MG63 (cell line): ENCODE data around the gene LDLRAD4. TPM values are rescaled to one million over a fixed set of nuclear protein-coding genes. Genes with fewer than 3 reads are reported as not detected.
A peak's percentile ranks its signal among the peaks of the same experiment; 100 is the strongest.

Experiments used
- DNase-seq: peaks from one replicate; pipeline ENCODE4 v3.0.0-alpha.2; 2020
- H3K27me3 ChIP-seq: fragments of 250-450 bp; sonication (Bioruptor Pico); 2 replicates; pipeline ENCODE4 v1.5.1; 2020; ENCODE audit warnings: mild to moderate bottlenecking, moderate library complexity
- H3K36me3 ChIP-seq: fragments of 250-450 bp; sonication (Bioruptor Pico); 2 replicates; pipeline ENCODE4 v1.5.1; 2020; ENCODE audit warnings: mild to moderate bottlenecking, moderate library complexity
- H3K4me3 ChIP-seq: fragments of 250-450 bp; sonication (Bioruptor Pico); 2 replicates; pipeline ENCODE4 v1.5.1; 2020; ENCODE audit warnings: mild to moderate bottlenecking, moderate library complexity
- H3K9me3 ChIP-seq: fragments of 250-450 bp; sonication (Bioruptor Pico); 2 replicates; pipeline ENCODE4 v1.5.1; 2020; ENCODE audit warnings: mild to moderate bottlenecking, moderate library complexity
- total RNA-seq: library from RNA; depleted of rRNA; stranded (reverse); fragments of >200 nt; shearing (Covaris generic); gene quantifications from 2 replicates; pipeline ENCODE4 v1.2.3, GENCODE V29; 2014; ENCODE audit warnings: low replicate concordance

Gene LDLRAD4
- total RNA-seq, 1 experiment from 2014 or later = 0.36 TPM

- no peaks in the 10 kb centered on the region for H3K9me3 ChIP-seq
- H3K36me3 ChIP-seq = no peaks in the 10 kb centered on the region
- no peaks in the 10 kb centered on the region for H3K27me3 ChIP-seq
- DNase-seq = no peak
- H3K4me3 ChIP-seq = no peak overlapping the region
Measured at GRCh38 chr18:13445241-13445897, 226.8 kb downstream of the LDLRAD4 start.

- Histone ChIP-seq H3K27me3 (no peaks in the 10 kb centered on the region), H3K4me3 (no peak overlapping the region)
Measured at GRCh38 chr18:13446024-13446423, 227.5 kb downstream of the LDLRAD4 start.

GRCh38 chr18:13446610-13447461 lies 228.3 kb downstream of the LDLRAD4 start:
- no peak overlapping the region for H3K4me3 ChIP-seq
- H3K27me3 ChIP-seq = no peaks in the 10 kb centered on the region
- H3K9me3 ChIP-seq = no peaks in the 10 kb centered on the region
- no peak for DNase-seq
- no peaks in the 10 kb centered on the region for H3K36me3 ChIP-seq

More at GRCh38 chr18:13446024-13446423, 227.5 kb downstream of the LDLRAD4 start:
- no peak for DNase-seq
- no peaks in the 10 kb centered on the region for H3K9me3 ChIP-seq
- H3K36me3 ChIP-seq = no peaks in the 10 kb centered on the region

GRCh38 chr18:13447621-13448334 lies 229.2 kb downstream of the LDLRAD4 start:
- Histone ChIP-seq H3K27me3 (no peaks in the 10 kb centered on the region), H3K4me3 (no peak overlapping the region), H3K9me3 (no peaks in the 10 kb centered on the region), H3K36me3 (no peaks in the 10 kb centered on the region)
- peak; percentile 33 for DNase-seq

GRCh38 chr18:13448335-13448795 lies 229.8 kb downstream of the LDLRAD4 start:
- no peaks in the 10 kb centered on the region for H3K27me3 ChIP-seq

GRCh38 chr18:13449651-13450050 lies 231.1 kb downstream of the LDLRAD4 start:
- DNase-seq = no peak
- Histone ChIP-seq H3K4me3 (no peak overlapping the region), H3K9me3 (no peaks in the 10 kb centered on the region), H3K27me3 (no peaks in the 10 kb centered on the region), H3K36me3 (no peaks in the 10 kb centered on the region)

More at GRCh38 chr18:13448335-13448795, 229.8 kb downstream of the LDLRAD4 start:
- Histone ChIP-seq H3K4me3 (no peak overlapping the region), H3K36me3 (no peaks in the 10 kb centered on the region), H3K9me3 (no peaks in the 10 kb centered on the region)
- DNase-seq = no peak

GRCh38 chr18:13450289-13451212 lies 232.0 kb downstream of the LDLRAD4 start:
- H3K4me3 ChIP-seq = no peak overlapping the region
- H3K27me3 ChIP-seq = no peaks in the 10 kb centered on the region
- no peaks in the 10 kb centered on the region for H3K9me3 ChIP-seq
- no peak for DNase-seq
- H3K36me3 ChIP-seq = no peaks in the 10 kb centered on the region

GRCh38 chr18:13451213-13451540 lies 232.6 kb downstream of the LDLRAD4 start:
- no peaks in the 10 kb centered on the region for H3K36me3 ChIP-seq
- H3K4me3 ChIP-seq = no peak overlapping the region
- H3K27me3 ChIP-seq = no peaks in the 10 kb centered on the region
- DNase-seq = no peak
- no peaks in the 10 kb centered on the region for H3K9me3 ChIP-seq

- H3K9me3 ChIP-seq = no peaks in the 10 kb centered on the region
- H3K27me3 ChIP-seq = no peaks in the 10 kb centered on the region
- no peaks in the 10 kb centered on the region for H3K36me3 ChIP-seq
- no peak overlapping the region for H3K4me3 ChIP-seq
- no peak for DNase-seq
Measured at GRCh38 chr18:13451661-13452387, 233.3 kb downstream of the LDLRAD4 start.

GRCh38 chr18:13452388-13452811 lies 233.8 kb downstream of the LDLRAD4 start:
- Histone ChIP-seq H3K9me3 (no peaks in the 10 kb centered on the region), H3K4me3 (no peak overlapping the region), H3K27me3 (no peaks in the 10 kb centered on the region), H3K36me3 (no peaks in the 10 kb centered on the region)
- DNase-seq = peak; percentile 75

- Histone ChIP-seq H3K36me3 (no peaks in the 10 kb centered on the region), H3K9me3 (no peaks in the 10 kb centered on the region), H3K4me3 (no peak overlapping the region), H3K27me3 (no peaks in the 10 kb centered on the region)
- no peak for DNase-seq
Measured at GRCh38 chr18:13452871-13453680, 234.5 kb downstream of the LDLRAD4 start.

GRCh38 chr18:13453714-13454113 lies 235.2 kb downstream of the LDLRAD4 start:
- no peaks in the 10 kb centered on the region for H3K9me3 ChIP-seq
- no peaks in the 10 kb centered on the region for H3K27me3 ChIP-seq
- no peaks in the 10 kb centered on the region for H3K36me3 ChIP-seq
- DNase-seq = no peak
- H3K4me3 ChIP-seq = no peak overlapping the region

- Histone ChIP-seq H3K27me3 (no peaks in the 10 kb centered on the region), H3K9me3 (no peaks in the 10 kb centered on the region), H3K4me3 (no peak overlapping the region), H3K36me3 (no peaks in the 10 kb centered on the region)
- DNase-seq = no peak
Measured at GRCh38 chr18:13454363-13455150, 236.0 kb downstream of the LDLRAD4 start.

- Histone ChIP-seq H3K27me3 (no peaks in the 10 kb centered on the region), H3K36me3 (no peaks in the 10 kb centered on the region), H3K9me3 (no peaks in the 10 kb centered on the region), H3K4me3 (no peak overlapping the region)
- no peak for DNase-seq
Measured at GRCh38 chr18:13455471-13455870, 236.9 kb downstream of the LDLRAD4 start.
